ENCODE measurements around the gene COX7A1. TPM values are rescaled to one million over a fixed set of nuclear protein-coding genes. Genes with fewer than 3 reads are reported as not detected.
"Not testable (repeated sequence)": the region's sequence is repeated elsewhere in the genome, so short reads cannot be mapped to it uniquely, and the experiment has no call there.

Gene COX7A1
- total RNA-seq (not detected), polyA plus RNA-seq (not detected)

DNA sequence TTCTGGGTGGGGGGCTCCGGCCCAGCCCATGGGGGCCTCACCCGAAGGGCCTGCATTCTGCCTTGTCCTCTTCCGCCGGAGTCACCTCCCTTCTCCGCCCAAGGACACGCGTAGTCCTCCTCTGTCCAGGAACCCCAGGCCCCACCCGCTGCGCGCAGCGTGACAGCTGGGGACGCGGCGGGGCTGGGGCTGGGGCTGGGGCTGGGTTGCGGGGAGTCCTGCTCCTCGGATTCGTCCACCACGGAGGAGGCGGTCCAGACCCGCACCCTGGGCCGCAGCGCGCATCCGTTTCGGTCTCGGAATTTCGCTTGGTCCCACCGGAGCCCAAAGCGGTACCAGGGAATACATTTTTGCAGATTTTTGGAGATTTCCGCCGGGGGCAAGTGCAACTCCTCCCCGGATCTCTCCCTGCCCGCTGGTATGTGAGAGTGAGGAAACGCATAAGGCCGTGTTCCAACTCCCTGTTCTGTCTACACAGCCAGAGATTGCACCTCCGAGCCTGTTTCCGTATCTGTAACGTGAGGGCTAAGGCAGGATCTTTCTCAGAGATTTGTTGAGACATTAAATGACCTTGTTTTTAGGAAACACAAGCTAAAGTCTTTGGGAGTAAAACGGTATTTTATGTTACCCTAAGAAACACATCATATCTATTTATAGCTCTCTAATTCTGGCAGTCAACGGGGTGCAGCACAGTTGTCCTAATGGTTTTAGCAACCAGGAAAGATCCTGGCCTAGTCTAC, at the start of gene COX7A1:
COX7A1 (minus strand) TSS at position 96 of the 740 bp plus-strand sequence; CDS start at position 56, 40 bp downstream.
- no peak within 1 kb of the TSS for H3K27ac Mint-ChIP-seq
- H3K9me3 Mint-ChIP-seq = no peaks in the 10 kb centered on the region
- Histone ChIP-seq H3K4me3 (ENCODE audit: low read length) (no peak within 1 kb of the TSS), H3K27me3 (ENCODE audit: insufficient read depth, low read length, poor library complexity, severe bottlenecking) (no peaks in the 10 kb centered on the region), H3K9me3 (ENCODE audit: low read length) (no peaks in the 10 kb centered on the region), H3K36me3 (ENCODE audit: insufficient read depth, low read length) (no peaks in the 10 kb centered on the region), H3K27ac (ENCODE audit: low read depth, low read length) (no peak within 1 kb of the TSS), H3K4me1 (ENCODE audit: insufficient read depth, low read length) (no peaks in the 10 kb centered on the region)
- H3K4me3 Mint-ChIP-seq = no peak within 1 kb of the TSS
- CTCF ChIA-PET = interaction anchor here (0.6 kb wide), 1 partner anchor 24 kb away, joined by 3 read pairs; no protein-coding TSS in a partner anchor
- H3K27me3 Mint-ChIP-seq = no peaks in the 10 kb centered on the region
- peaks cover 0 to 38% (median 9%) of the 10 kb centered on the region in 3 donors for H3K36me3 Mint-ChIP-seq
- H3K4me1 Mint-ChIP-seq = peaks cover 0 to 1% (median 0%) of the 10 kb centered on the region in 3 donors
- DNase-seq = no peak
- POLR2A ChIA-PET = no interaction called here

DNA sequence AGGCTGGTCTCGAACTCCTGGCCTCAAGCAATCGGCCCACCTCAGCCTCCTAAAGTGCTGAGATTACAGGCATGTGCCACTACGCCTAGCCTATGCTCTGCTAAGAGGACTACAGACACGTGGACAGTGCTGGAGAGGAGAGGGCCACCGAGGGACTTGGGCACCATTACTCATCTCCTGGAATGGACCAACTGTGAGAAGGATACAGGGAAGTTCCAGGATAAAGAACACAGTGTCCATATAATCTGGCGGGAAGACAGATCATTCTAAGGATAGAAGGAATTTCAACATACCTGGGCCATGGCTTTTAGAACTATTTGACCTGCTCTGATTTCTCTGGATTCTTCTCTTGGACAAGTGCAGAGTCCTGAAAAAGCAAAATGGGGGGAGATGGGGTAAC, 49.4 kb upstream of the COX7A1 start:
- no peaks in the 10 kb centered on the region for H3K27me3 Mint-ChIP-seq
- no peaks in the 10 kb centered on the region for H3K27me3 ChIP-seq (ENCODE audit: insufficient read depth, low read length, poor library complexity, severe bottlenecking)
- H3K27ac ChIP-seq (ENCODE audit: low read depth, low read length) = no peak overlapping the region
- peaks cover 7 to 37% (median 16%) of the 10 kb centered on the region in 3 donors for H3K36me3 Mint-ChIP-seq
- POLR2A ChIA-PET = no interaction called here
- no peaks in the 10 kb centered on the region for H3K9me3 Mint-ChIP-seq
- no peak overlapping the region for H3K4me3 Mint-ChIP-seq
- no peak for DNase-seq
- no peak overlapping the region for H3K27ac Mint-ChIP-seq
- CTCF ChIA-PET = no interaction called here
- H3K36me3 ChIP-seq (ENCODE audit: insufficient read depth, low read length) = no peaks in the 10 kb centered on the region
- H3K4me1 Mint-ChIP-seq = no peaks in the 10 kb centered on the region
- H3K4me1 ChIP-seq (ENCODE audit: insufficient read depth, low read length) = no peaks in the 10 kb centered on the region
- H3K4me3 ChIP-seq (ENCODE audit: low read length) = no peak overlapping the region
- no peaks in the 10 kb centered on the region for H3K9me3 ChIP-seq (ENCODE audit: low read length)

GRCh38 chr19:36198119-36198518, 45.9 kb upstream of the COX7A1 start:
- Histone ChIP-seq H3K9me3 (ENCODE audit: low read length) (no peaks in the 10 kb centered on the region), H3K4me3 (ENCODE audit: low read length) (no peak overlapping the region), H3K36me3 (ENCODE audit: insufficient read depth, low read length) (no peaks in the 10 kb centered on the region), H3K27ac (ENCODE audit: low read depth, low read length) (no peak overlapping the region), H3K4me1 (ENCODE audit: insufficient read depth, low read length) (no peaks in the 10 kb centered on the region), H3K27me3 (ENCODE audit: insufficient read depth, low read length, poor library complexity, severe bottlenecking) (no peaks in the 10 kb centered on the region)
- H3K9me3 Mint-ChIP-seq = no peaks in the 10 kb centered on the region
- H3K4me3 Mint-ChIP-seq = no peak overlapping the region
- ChIA-PET CTCF (no interaction called here), POLR2A (no interaction called here)
- no peaks in the 10 kb centered on the region for H3K27me3 Mint-ChIP-seq
- no peaks in the 10 kb centered on the region for H3K4me1 Mint-ChIP-seq
- H3K27ac Mint-ChIP-seq = no peak overlapping the region
- DNase-seq = no peak
- peaks cover 11 to 42% (median 21%) of the 10 kb centered on the region in 3 donors for H3K36me3 Mint-ChIP-seq

GRCh38 chr19:36196249-36196648, 44.0 kb upstream of the COX7A1 start:
- POLR2A ChIA-PET = no interaction called here

DNA sequence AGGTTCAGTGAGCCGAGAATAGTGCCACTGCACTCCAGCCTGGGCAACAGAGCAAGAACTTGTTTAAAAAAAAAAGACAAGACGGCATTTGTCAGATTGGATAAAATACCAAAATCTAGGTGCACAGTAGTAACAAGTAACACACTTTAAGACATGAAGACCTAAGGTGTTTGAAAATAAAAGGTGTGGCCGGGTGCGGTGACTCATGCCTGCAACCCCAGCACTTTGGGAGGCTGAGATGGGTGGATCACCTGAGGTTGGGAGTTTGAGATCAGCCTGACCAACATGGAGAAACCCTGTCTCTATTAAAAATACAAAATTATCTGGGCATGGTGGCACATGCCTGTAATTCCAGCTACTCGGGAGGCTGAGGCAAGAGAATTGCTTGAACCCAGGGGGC, 34.5 kb upstream of the COX7A1 start:
- H3K27me3 ChIP-seq (ENCODE audit: insufficient read depth, low read length, poor library complexity, severe bottlenecking); DNase-seq; H3K4me3 Mint-ChIP-seq; H3K27ac Mint-ChIP-seq; H3K4me3 ChIP-seq (ENCODE audit: low read length); H3K27ac ChIP-seq (ENCODE audit: low read depth, low read length); H3K27me3 Mint-ChIP-seq; H3K4me1 Mint-ChIP-seq; H3K4me1 ChIP-seq (ENCODE audit: insufficient read depth, low read length); H3K36me3 ChIP-seq (ENCODE audit: insufficient read depth, low read length); H3K9me3 Mint-ChIP-seq; H3K9me3 ChIP-seq (ENCODE audit: low read length); POLR2A ChIA-PET: not testable (repeated sequence)
- CTCF ChIA-PET = interaction anchor here (1.0 kb wide), 1 partner anchor 58 kb away, joined by 4 read pairs; no protein-coding TSS in a partner anchor
- peaks cover 8 to 32% (median 15%) of the 10 kb centered on the region in 3 donors for H3K36me3 Mint-ChIP-seq

More at GRCh38 chr19:36196249-36196648, 44.0 kb upstream of the COX7A1 start:
- Mint-ChIP-seq H3K4me3 (no peak overlapping the region), H3K27me3 (no peaks in the 10 kb centered on the region), H3K9me3 (no peaks in the 10 kb centered on the region), H3K36me3 (peaks cover 6 to 39% (median 19%) of the 10 kb centered on the region in 3 donors), H3K27ac (no peak overlapping the region), H3K4me1 (no peaks in the 10 kb centered on the region)
- Histone ChIP-seq H3K9me3 (ENCODE audit: low read length) (no peaks in the 10 kb centered on the region), H3K27ac (ENCODE audit: low read depth, low read length) (no peak overlapping the region), H3K27me3 (ENCODE audit: insufficient read depth, low read length, poor library complexity, severe bottlenecking) (no peaks in the 10 kb centered on the region), H3K4me1 (ENCODE audit: insufficient read depth, low read length) (no peaks in the 10 kb centered on the region), H3K4me3 (ENCODE audit: low read length) (no peak overlapping the region), H3K36me3 (ENCODE audit: insufficient read depth, low read length) (no peaks in the 10 kb centered on the region)
- CTCF ChIA-PET = interaction anchor here (0.6 kb wide), 1 partner anchor 12 kb away, joined by 3 read pairs; no protein-coding TSS in a partner anchor
- DNase-seq = no peak

- CTCF ChIA-PET = no interaction called here
- Mint-ChIP-seq H3K27me3 (no peaks in the 10 kb centered on the region), H3K9me3 (no peaks in the 10 kb centered on the region), H3K27ac (no peak overlapping the region), H3K4me1 (no peaks in the 10 kb centered on the region), H3K4me3 (no peak overlapping the region), H3K36me3 (peaks cover 4 to 27% (median 11%) of the 10 kb centered on the region in 3 donors)
- no peak for DNase-seq
- POLR2A ChIA-PET = no interaction called here
- Histone ChIP-seq H3K4me1 (ENCODE audit: insufficient read depth, low read length) (no peaks in the 10 kb centered on the region), H3K27ac (ENCODE audit: low read depth, low read length) (no peak overlapping the region), H3K36me3 (ENCODE audit: insufficient read depth, low read length) (peaks cover 10% of the 10 kb centered on the region), H3K27me3 (ENCODE audit: insufficient read depth, low read length, poor library complexity, severe bottlenecking) (no peaks in the 10 kb centered on the region), H3K4me3 (ENCODE audit: low read length) (no peak overlapping the region), H3K9me3 (ENCODE audit: low read length) (no peaks in the 10 kb centered on the region)
Observed at GRCh38 chr19:36183245-36183628, 31.0 kb upstream of the COX7A1 start.

GRCh38 chr19:36182612-36183244, 30.5 kb upstream of the COX7A1 start:
- H3K4me3 ChIP-seq (ENCODE audit: low read length) = no peak overlapping the region
- ChIA-PET POLR2A (no interaction called here), CTCF (no interaction called here)
- H3K36me3 ChIP-seq (ENCODE audit: insufficient read depth, low read length) = peaks cover 10% of the 10 kb centered on the region
- no peaks in the 10 kb centered on the region for H3K4me1 ChIP-seq (ENCODE audit: insufficient read depth, low read length)
- H3K27ac ChIP-seq (ENCODE audit: low read depth, low read length) = no peak overlapping the region
- DNase-seq = no peak
- H3K27me3 Mint-ChIP-seq = no peaks in the 10 kb centered on the region
- no peak overlapping the region for H3K4me3 Mint-ChIP-seq
- H3K4me1 Mint-ChIP-seq = no peaks in the 10 kb centered on the region
- peaks cover 4 to 27% (median 11%) of the 10 kb centered on the region in 3 donors for H3K36me3 Mint-ChIP-seq
- no peaks in the 10 kb centered on the region for H3K9me3 ChIP-seq (ENCODE audit: low read length)
- no peak overlapping the region for H3K27ac Mint-ChIP-seq
- H3K27me3 ChIP-seq (ENCODE audit: insufficient read depth, low read length, poor library complexity, severe bottlenecking) = no peaks in the 10 kb centered on the region
- no peaks in the 10 kb centered on the region for H3K9me3 Mint-ChIP-seq

DNA sequence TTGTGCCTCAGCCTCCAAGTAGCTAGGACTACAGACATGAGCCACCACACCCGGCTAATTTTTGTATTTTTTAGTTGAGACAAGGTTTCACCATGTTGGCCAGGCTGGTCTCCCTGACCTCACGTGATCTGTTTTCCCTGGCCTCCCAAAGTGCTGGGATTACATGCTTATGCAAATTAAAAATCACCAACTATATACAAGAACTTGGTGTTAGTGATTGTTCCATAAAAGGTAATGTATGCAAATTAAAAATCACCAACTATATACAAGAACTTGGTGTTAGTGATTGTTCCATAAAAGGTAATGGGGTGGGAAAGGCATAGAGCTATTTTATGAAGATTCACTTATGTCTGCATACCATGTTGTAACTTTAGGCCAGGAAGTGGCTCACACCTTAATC, 26.8 kb upstream of the COX7A1 start:
- Mint-ChIP-seq H3K27ac (peak overlapping the region in 1 of 8 donors; percentile 38), H3K36me3 (peaks cover 4 to 18% (median 7%) of the 10 kb centered on the region in 3 donors)
- CTCF ChIA-PET = interaction anchor here (1.5 to 1.6 kb wide), 2 partner anchors 9 to 51 kb away, joined by 6 to 8 read pairs; no protein-coding TSS in a partner anchor
- H3K9me3 ChIP-seq (ENCODE audit: low read length); H3K4me1 Mint-ChIP-seq; H3K27me3 ChIP-seq (ENCODE audit: insufficient read depth, low read length, poor library complexity, severe bottlenecking); H3K9me3 Mint-ChIP-seq; H3K4me1 ChIP-seq (ENCODE audit: insufficient read depth, low read length); DNase-seq; H3K4me3 ChIP-seq (ENCODE audit: low read length); POLR2A ChIA-PET; H3K27ac ChIP-seq (ENCODE audit: low read depth, low read length); H3K36me3 ChIP-seq (ENCODE audit: insufficient read depth, low read length); H3K27me3 Mint-ChIP-seq; H3K4me3 Mint-ChIP-seq: not testable (repeated sequence)
